ENCODE results near the gene PRKCE. TPM values are rescaled to one million over a fixed set of nuclear protein-coding genes. Genes with fewer than 3 reads are reported as not detected.

The PRKCE gene
- total and polyA plus RNA-seq, 2 donors (not counting 1 experiment from before 2014, with no cell fraction given): 14.1 to 19.0 TPM

GRCh38 chr2:45852450-45853150 is 201.1 kb downstream of the PRKCE start:
- Histone ChIP-seq H3K4me1 (ENCODE audit: control insufficient read depth, extremely low read depth, insufficient read depth, low read length) (no peaks in the 10 kb centered on the region), H3K9ac (ENCODE audit: insufficient read depth, low read length) (no peak overlapping the region), H3K27ac (ENCODE audit: insufficient read depth, low read length) (no peak overlapping the region), H3K9me3 (ENCODE audit: control insufficient read depth, insufficient read depth, low read depth, low read length) (no peaks in the 10 kb centered on the region), H3K79me2 (ENCODE audit: control insufficient read depth, insufficient read depth, low read length) (no peaks in the 10 kb centered on the region), H3K4me3 (replicated peaks in 1 of 4; ENCODE audit: control extremely low read depth in 1 of 4, insufficient read depth in 1 of 4, low read depth in 3 of 4, low read length in 4 of 4) (no peak overlapping the region), H3K27me3 (ENCODE audit: control insufficient read depth, insufficient read depth, low read length) (no peaks in the 10 kb centered on the region), H2AFZ (ENCODE audit: low read length) (no peak overlapping the region), H4K20me1 (ENCODE audit: control insufficient read depth, extremely low read depth, insufficient read depth, low read length) (no peaks in the 10 kb centered on the region), H3K4me2 (ENCODE audit: extremely low read depth, insufficient read depth, low read length) (no peak overlapping the region), H3K36me3 (ENCODE audit: control insufficient read depth, insufficient read depth, low read length) (no peaks in the 10 kb centered on the region)
- TF ChIP-seq EZH2 (IDR thresholded peaks at IDR 0.05; ENCODE audit: low read length, missing control alignments) (no peak), CTCF (conservative IDR thresholded peaks at IDR 0.05 in 1 of 2, IDR thresholded peaks at IDR 0.05 in 1 of 2; ENCODE audit: low read depth in 1 of 2, low read length in 2 of 2) (no peak)
- DNase-seq (ENCODE audit: low read depth in 2 of 2): no peak

GRCh38 chr2:45855374-45855773 is 203.9 kb downstream of the PRKCE start:
- Histone ChIP-seq H3K9me3 (ENCODE audit: control insufficient read depth, insufficient read depth, low read depth, low read length) (no peaks in the 10 kb centered on the region), H3K27ac (ENCODE audit: insufficient read depth, low read length) (no peak overlapping the region), H3K4me2 (ENCODE audit: extremely low read depth, insufficient read depth, low read length) (peak overlapping the region; percentile 4), H3K4me1 (ENCODE audit: control insufficient read depth, extremely low read depth, insufficient read depth, low read length) (peaks cover 5% of the 10 kb centered on the region), H4K20me1 (ENCODE audit: control insufficient read depth, extremely low read depth, insufficient read depth, low read length) (no peaks in the 10 kb centered on the region), H3K79me2 (ENCODE audit: control insufficient read depth, insufficient read depth, low read length) (no peaks in the 10 kb centered on the region), H3K9ac (ENCODE audit: insufficient read depth, low read length) (no peak overlapping the region), H3K36me3 (ENCODE audit: control insufficient read depth, insufficient read depth, low read length) (no peaks in the 10 kb centered on the region), H2AFZ (ENCODE audit: low read length) (no peak overlapping the region), H3K27me3 (ENCODE audit: control insufficient read depth, insufficient read depth, low read length) (no peaks in the 10 kb centered on the region), H3K4me3 (replicated peaks in 1 of 4; ENCODE audit: control extremely low read depth in 1 of 4, insufficient read depth in 1 of 4, low read depth in 3 of 4, low read length in 4 of 4) (no peak overlapping the region)
- peak in 1 of 2 donors; percentile 71 for DNase-seq (ENCODE audit: low read depth in 2 of 2)
- TF ChIP-seq EZH2 (IDR thresholded peaks at IDR 0.05; ENCODE audit: low read length, missing control alignments) (no peak), CTCF (conservative IDR thresholded peaks at IDR 0.05 in 1 of 2, IDR thresholded peaks at IDR 0.05 in 1 of 2; ENCODE audit: low read depth in 1 of 2, low read length in 2 of 2) (no peak)

- Histone ChIP-seq H3K27ac (ENCODE audit: insufficient read depth, low read length) (no peak overlapping the region), H3K36me3 (ENCODE audit: control insufficient read depth, insufficient read depth, low read length) (no peaks in the 10 kb centered on the region), H3K9ac (ENCODE audit: insufficient read depth, low read length) (no peak overlapping the region), H3K79me2 (ENCODE audit: control insufficient read depth, insufficient read depth, low read length) (no peaks in the 10 kb centered on the region), H4K20me1 (ENCODE audit: control insufficient read depth, extremely low read depth, insufficient read depth, low read length) (no peaks in the 10 kb centered on the region), H2AFZ (ENCODE audit: low read length) (no peak overlapping the region), H3K4me1 (ENCODE audit: control insufficient read depth, extremely low read depth, insufficient read depth, low read length) (peaks cover 8% of the 10 kb centered on the region), H3K4me2 (ENCODE audit: extremely low read depth, insufficient read depth, low read length) (no peak overlapping the region), H3K9me3 (ENCODE audit: control insufficient read depth, insufficient read depth, low read depth, low read length) (no peaks in the 10 kb centered on the region), H3K27me3 (ENCODE audit: control insufficient read depth, insufficient read depth, low read length) (no peaks in the 10 kb centered on the region), H3K4me3 (replicated peaks in 1 of 4; ENCODE audit: control extremely low read depth in 1 of 4, insufficient read depth in 1 of 4, low read depth in 3 of 4, low read length in 4 of 4) (no peak overlapping the region)
- TF ChIP-seq CTCF (conservative IDR thresholded peaks at IDR 0.05 in 1 of 2, IDR thresholded peaks at IDR 0.05 in 1 of 2; ENCODE audit: low read depth in 1 of 2, low read length in 2 of 2) (no peak), EZH2 (IDR thresholded peaks at IDR 0.05; ENCODE audit: low read length, missing control alignments) (no peak)
- DNase-seq (ENCODE audit: low read depth in 2 of 2): no peak
Observed at GRCh38 chr2:45856391-45857274, 205.2 kb downstream of the PRKCE start.

All from fibroblast of lung (primary cell).